GM20000 (cell line): Measurements from ENCODE around the gene UBE2G2.

Source experiments
- DNase-seq: peaks from one replicate; pipeline ENCODE4 v3.0.0; 2012; ENCODE audit warnings: low spot score
- CTCF ChIP-seq: IDR thresholded peaks from 2 replicates; pipeline ENCODE4 v1.5.1; 2012; ENCODE audit warnings: mild to moderate bottlenecking, control low read depth; ENCODE audit errors: extremely low read depth, missing control alignments

The UBE2G2 gene

GRCh38 chr21:44780137-44780502, 21.5 kb downstream of the UBE2G2 start:
- no peak for TF ChIP-seq CTCF
- DNase-seq, result no peak

- TF ChIP-seq CTCF, result no peak
- no peak for DNase-seq
Measured at GRCh38 chr21:44779417-44780136, 22.0 kb downstream of the UBE2G2 start.

- no peak for DNase-seq
- no peak for TF ChIP-seq CTCF
Measured at GRCh38 chr21:44778983-44779382, 22.6 kb downstream of the UBE2G2 start.

GRCh38 chr21:44778499-44778911, 23.1 kb downstream of the UBE2G2 start:
- no peak for DNase-seq

GRCh38 chr21:44778094-44778493, 23.5 kb downstream of the UBE2G2 start:
- no peak for TF ChIP-seq CTCF
- no peak for DNase-seq

More at GRCh38 chr21:44778499-44778911, 23.1 kb downstream of the UBE2G2 start:
- TF ChIP-seq CTCF, result no peak

- no peak for DNase-seq
- TF ChIP-seq CTCF, result no peak
Measured at GRCh38 chr21:44774972-44775371, 26.6 kb downstream of the UBE2G2 start.

- TF ChIP-seq CTCF, result no peak
- DNase-seq, result no peak
Measured at GRCh38 chr21:44773291-44773932, 28.2 kb downstream of the UBE2G2 start.
